22Rv1 (cell line): ENCODE measurements around the gene FGFR4.

Experiments
- CTCF ChIP-seq: fragments of 450-650 bp; IDR thresholded peaks from 2 replicates; pipeline ENCODE4 v1.5.1; 2017; ENCODE audit warnings: mild to moderate bottlenecking
- ZFX ChIP-seq: fragments of 450-650 bp; IDR thresholded peaks from 2 replicates; pipeline ENCODE4 v1.6.1; 2017; ENCODE audit warnings: antibody characterized with exemption, borderline replicate concordance

GRCh38 chr5:177066224-177066623 is 20.5 kb upstream of the FGFR4 start:
- TF ChIP-seq CTCF (no peak), ZFX (no peak)
